CD4-positive, alpha-beta T cell treated with Interleukin-21 for 1 hour (primary cell): ENCODE data around the gene ARHGEF28.

Experiments
- DNase-seq: peaks from one replicate; pipeline ENCODE4 v3.0.0-alpha.2; 2020

ARHGEF28 gene

DNA sequence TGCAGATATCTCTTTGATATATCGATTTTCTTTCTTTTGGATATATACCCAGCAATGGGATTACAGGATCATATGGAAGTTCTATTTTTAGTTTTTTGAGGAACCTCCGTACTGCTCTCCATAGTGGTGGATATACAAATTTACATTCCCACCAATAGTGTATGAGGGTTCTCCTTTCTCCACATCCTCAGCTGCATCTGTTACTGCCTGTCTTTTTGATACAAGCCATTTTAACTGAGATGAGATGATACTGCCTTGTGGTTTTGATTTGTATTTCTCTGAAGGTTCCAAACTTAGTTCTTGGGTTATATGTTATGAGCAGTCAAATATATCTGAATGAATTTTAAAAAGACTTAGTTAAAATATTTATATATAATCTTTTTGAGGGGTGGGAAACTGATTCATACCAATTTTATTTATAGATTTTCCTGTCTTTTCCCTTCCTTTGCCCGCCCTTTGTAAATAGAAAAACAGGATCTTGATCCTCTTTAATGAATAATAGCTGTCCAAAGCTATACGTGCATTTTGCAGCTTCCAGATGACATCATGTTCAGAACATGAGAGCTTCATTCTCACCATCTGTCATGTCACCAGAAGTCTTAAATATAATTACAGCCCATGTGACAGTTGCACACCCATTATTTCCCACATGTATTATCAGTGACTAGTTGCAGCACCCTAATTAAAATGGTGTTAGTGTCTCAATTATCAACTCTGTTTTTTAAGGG, 6.2 kb upstream of the ARHGEF28 start:
- no peak for DNase-seq

DNA sequence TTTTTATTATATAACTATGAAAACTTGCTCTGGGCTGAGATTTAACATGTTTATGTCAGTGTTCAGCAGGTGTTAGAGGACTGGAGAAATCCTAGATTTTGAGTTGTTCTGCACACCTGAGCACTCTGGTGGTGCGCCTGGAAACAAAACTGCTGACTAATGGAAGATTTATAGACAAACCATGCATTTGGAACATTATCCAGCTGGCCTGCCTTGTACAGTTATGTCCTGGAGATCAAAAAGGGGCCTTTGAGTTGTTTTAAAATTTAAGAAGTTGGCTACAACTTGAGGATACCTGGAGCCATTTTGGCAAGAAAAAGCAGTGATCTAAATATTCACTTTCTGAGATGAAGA, 5.7 kb upstream of the ARHGEF28 start:
- DNase-seq, result no peak

DNA sequence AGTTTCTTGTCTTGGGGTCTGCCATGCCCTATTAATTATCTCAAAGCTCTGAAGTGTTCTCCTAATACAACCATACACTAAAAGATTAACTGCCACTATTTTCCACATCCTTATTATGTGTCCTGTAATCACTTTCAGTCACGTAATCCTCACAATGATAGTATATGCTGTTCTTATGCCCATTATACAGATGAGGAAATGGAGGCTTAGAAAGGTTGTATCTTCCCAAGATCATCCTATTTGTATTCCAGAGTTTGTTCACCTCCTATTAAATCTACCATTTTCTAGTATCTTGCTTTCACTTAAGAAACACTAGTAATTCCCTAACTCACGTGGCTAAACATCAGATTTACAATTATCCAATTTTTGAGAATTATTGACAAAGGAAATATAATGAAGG, 2.9 kb upstream of the ARHGEF28 start:
- DNase-seq, result no peak

DNA sequence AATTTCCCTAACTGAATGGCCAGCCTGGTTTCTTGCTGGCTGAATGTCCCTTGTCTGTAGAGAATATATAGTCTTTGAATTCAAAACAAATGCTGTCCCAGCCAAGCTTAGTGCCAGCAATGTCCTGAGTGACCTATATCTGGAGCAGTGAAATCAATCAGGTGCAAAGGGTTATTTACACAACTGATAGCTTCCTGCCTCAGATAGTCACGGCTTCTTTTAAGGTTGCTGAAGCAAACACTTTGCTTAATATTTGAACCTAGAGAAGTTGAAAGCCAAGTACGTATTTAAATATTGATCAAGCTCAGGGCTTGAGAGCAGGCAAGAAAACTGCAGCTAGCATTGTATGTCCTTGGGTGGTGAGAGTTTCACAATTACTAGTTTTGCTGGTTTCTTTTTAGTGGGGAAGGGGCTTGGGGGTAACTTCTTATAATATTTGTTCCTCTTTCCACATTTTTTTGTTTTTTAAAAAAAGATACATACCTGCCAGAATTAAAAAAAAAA, 2.0 kb upstream of the ARHGEF28 start:
- DNase-seq, result no peak

DNA sequence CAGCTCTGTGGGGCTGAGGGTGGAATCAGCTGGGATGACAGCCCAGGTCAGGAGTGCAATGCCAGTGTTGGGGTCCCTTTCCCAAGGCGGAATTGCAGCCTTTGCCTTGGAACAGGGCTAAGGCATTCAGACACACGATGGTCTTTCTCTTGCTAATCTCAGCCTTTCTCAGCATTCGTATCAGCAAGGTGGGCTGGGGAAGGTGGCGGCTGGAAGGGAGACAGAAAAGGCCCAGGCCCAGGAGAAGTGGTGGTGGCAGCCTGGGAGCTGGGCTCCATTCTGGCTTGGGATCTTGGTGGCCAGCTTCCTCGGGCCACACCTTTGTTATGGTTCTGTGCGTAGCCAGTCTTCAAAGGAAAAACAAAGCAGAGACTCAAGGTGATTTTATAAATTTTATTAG, 1.1 kb upstream of the ARHGEF28 start:
- DNase-seq, result no peak

DNA sequence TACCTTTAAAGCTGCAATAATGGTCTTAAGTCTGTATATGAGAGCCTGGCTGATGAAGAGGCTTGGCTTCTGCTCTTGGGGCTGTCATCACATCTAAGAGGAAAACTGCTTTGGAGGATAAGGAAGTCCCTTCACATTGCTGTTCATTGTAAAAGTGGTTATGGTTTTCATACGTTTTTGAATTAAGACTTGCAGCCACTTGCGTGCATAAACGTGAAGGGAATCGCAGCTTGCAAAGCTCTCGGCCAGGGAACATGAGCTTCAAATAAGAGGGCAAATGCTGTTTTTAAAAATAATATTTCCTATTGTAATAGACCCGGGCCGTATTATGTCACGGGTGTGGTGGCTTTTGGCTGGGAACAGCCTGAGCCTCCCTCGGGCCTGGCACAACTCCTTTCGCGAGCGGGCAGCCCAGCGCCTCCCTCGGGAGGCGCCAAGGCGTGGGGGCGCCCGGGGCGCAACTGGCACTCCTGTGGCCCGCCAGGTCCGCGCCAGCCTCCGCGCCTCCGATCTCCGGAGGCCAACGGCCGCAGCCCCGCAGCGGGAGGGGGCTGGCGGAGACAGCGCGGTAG, 538 bp upstream of the ARHGEF28 start:
- DNase-seq, result no peak

DNA sequence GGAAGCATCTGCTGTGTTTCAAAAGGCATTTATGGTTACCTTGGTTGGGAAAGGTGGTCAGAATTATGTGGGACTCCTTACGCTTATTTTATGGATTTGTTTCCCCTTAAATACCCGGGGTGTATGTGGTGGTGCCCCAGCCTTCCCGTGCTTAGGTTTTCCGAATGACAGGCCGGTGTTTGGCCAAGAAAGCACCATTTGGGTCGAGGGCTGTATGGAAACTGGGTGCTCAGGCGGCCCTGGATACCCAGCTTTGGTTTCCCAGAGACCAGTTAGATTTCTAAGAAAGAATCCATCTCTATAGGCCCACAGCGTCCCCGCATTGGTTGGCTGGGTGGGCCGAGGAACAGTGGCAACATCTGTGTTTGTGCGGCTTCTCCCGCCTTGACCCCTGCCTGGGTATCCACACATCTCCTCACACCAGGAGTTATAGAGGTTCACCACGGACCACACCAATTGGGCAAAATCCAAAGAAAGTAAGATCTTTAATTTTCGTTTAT, 868 bp downstream of the ARHGEF28 start:
- no peak for DNase-seq

DNA sequence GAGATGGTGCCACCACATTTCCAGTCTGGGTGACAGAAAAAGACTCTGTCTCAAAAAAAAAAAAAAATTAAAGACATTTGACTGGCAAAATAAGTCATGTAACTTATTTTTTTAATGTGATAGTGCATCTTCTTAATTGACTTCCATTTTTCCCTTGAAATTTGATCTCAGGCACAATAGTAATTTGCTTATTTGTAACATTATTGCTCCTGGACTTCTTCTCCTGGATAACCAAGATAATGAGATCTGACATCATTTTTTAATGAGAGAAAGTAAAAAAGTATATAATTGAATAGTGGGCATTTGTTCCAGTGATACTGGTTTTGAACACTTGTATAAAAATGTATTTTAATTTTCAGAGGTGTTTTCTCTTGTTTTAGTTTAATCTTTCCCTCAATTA, 3.5 kb downstream of the ARHGEF28 start:
- DNase-seq, result no peak

DNA sequence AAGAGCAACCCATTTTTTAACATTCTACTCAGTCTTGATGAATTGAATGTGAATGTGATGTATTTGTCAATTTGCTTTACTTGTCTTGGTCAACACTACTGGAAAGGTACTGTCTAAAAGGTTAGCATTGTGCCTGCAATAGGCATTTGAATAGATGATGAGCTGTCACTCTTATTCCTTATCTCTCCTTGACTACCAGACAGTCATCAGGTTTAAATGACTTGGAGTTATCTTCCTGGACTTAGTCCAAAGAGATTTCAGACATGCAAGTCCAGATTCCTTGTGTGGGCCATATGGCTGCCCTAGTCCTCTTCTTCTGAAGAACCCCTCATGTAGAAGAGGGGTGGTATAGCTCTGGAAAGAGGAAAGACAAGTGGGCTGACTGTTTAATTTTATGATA, 4.8 kb downstream of the ARHGEF28 start:
- DNase-seq, result no peak

DNA sequence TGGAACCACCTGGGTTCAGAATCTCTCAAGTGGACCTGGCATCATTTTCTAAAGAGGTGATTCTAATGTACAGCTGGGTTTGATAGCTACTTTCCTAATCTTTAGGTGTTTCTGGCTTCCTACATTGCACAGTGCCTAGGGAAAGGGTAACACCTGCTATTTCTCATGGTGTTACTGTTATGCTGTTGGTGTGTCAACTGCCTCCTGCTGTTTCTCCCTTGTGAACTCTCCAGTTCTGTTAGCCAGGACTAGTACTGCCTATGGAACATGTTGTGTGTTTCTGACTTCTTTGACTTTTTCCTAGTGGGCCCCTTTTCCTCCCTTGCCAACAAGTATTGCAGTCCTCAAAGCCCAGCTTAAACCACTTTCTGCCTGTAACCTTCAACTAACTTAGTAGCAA, 5.5 kb downstream of the ARHGEF28 start:
- DNase-seq, result no peak

DNA sequence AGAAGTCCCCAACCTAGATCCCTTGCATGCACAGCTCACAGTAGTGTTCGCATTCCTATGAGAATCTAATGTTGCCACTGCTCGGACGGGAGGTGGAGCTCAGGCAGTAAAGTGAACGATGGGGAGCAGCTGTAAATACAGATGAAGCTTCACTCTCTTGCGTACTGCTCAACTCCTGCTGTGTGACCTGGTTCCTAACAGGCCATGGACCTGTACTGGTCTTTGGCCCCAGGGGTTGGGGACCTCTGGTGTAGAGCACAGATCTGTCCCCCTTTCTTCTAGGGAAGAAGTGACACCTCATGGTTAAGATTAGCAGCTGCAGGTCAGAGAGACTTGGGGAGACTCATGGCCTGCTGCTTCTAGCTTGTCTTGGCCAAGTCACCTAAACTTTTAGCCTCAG, 7.1 kb downstream of the ARHGEF28 start:
- DNase-seq, result no peak

DNA sequence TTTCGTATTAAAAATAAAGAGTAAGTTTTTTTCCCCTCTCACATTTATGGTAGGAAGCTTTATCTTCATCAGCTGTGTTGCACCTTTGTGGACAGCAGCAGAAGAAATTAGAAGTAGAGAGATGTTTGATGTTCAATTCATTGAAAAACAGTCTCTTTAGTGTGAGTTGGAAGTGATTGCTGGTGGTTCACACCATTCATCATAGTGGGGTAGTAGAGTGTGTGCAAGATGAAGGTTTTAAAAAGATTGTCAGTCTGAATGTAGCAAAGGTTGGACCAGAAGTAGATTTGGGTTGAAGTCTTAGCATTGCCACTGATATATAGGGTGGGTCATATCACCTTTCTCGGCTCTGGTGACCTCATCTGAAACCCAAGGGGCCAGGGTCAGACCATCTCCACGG, 10.4 kb downstream of the ARHGEF28 start:
- DNase-seq, result no peak

DNA sequence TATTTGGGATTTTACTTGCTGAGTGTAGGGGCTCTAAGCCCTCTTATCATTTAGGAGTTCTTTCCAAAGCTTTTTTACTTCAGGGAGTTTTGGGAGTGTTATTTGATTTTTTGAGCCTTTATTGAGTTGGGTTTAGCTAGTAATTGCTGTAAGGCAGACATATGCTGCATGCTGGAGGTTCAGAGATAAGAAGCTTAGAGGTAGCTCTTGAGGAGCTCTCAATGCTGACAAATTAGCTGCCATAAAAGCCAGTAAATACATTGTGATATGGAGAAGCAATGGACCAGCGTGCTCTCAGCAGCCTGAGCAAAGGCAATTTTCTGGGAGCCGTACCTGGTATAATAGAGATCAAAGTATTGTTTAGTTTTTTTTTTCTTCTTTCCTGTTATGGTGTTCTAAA, 11.6 kb downstream of the ARHGEF28 start:
- DNase-seq, result no peak

DNA sequence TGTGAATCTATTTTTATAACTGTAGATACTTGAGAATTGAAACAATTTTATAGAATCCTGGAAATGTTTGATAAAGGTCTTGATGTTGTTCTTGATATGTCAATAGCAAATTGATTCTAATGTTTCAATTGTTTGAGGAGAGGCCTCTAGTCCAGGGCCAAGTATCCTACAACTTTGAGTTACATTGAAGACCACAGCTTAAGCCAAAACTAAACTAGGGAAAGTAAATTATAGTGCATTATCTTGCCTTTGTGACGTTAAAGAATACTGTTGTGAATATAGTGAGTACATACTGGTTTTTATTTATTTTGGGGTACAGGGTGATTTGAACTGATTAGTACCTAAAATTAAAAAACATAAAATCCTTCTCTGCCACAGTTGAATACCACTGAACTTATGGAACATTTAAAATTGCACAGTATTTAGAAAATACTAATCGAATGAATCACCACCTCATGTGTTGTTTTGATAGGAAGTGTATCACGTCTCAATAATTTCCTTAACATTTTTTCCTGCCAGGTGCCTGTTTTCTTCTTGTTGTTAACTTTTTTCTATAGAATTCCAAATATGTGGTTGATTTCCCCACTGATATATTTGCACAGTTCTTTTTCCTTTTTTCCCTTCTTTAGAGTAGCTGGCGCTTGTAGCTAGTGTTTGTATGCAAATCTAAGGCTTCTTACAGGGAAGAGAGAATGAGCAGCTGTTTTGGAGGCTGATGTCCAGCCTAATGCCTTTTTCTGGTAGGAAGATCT, 12.5 kb downstream of the ARHGEF28 start:
- no peak for DNase-seq

DNA sequence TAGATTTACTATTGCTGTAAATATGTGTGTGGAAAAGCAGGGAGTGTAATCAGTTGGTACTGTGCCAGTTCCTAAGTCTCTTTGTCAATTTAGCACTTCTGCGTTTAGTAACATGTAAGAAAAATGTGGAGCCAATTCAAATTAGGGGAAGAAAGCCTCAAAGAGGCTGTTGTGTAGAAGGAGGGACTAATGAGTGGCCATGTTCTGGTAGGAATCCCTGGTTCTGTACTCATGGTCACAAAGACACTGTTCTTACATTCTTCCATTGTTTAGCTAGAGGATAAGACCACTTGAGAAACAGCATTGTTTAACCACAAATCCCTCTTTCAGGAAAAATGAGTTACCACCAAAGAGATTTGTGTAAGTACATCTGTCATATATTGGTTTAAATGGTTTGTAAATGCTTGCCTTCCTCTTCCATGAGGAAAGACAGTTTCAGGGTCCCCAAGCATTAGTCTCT, 14.9 kb downstream of the ARHGEF28 start:
- DNase-seq, result no peak

DNA sequence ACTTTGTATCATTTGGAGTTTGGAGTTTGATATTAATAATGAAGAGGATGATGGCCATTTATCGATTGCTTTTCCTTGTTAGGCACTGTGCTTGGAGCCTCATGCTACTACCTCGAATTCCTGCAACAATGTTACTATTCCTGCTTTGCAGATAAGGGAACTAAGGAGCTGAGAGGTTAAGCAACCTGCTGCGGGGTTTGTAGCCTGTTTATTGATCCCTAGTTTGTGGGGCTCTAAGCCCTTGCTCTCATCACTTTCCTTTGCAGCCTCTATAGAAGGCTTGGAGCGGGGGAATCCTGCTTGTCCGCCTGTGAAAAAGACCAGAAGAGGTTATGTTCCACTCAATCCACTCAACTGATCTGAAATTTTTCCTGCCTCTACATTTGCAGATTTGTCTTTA, 15.8 kb downstream of the ARHGEF28 start:
- DNase-seq, result no peak

DNA sequence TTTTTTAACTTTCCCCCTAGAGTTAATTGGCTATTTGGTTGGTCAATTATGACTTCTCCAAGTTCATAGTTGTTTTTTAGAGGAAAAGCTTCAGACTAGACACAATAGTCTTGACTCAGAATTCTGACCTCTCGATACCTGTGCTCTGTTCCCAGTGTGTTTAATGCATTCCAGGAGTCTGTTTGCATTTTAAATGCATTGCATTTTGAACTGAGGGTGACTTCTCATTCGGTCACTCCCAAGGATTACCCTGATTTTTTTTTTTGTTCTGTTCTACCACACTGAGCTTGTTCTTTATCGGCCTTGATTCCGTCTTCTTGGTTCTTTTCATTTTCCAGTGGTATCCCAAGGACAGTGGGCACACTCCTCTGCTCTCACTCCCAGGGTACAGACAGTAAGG, 16.3 kb downstream of the ARHGEF28 start:
- DNase-seq, result no peak

DNA sequence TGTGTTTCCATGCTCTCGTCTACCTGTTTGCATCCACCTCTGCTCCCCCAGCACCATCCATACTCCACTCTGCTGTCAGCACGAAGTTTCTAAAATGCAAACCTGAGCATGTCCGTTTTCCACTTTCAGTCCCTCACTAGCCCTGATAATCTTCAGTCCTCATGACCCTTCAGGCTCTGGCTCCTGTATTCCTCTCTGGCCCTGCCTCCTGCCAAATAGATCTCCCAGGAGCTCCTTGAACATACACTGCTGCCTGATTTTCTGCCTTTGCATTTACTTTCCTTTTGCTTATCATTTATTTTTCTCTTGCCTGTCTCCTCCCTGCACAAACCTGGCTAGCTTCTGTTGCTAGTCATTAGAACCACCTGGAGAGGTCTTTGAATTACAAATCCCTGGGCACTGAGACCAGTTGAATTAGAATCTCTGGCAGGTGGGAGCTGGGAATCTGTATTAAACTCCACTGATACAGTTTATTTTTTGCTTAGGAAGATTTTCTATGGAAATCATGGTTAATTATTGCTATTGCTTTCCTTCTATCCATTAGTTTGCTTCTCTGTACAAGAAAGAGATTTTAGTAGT, 18.5 kb downstream of the ARHGEF28 start:
- no peak for DNase-seq

DNA sequence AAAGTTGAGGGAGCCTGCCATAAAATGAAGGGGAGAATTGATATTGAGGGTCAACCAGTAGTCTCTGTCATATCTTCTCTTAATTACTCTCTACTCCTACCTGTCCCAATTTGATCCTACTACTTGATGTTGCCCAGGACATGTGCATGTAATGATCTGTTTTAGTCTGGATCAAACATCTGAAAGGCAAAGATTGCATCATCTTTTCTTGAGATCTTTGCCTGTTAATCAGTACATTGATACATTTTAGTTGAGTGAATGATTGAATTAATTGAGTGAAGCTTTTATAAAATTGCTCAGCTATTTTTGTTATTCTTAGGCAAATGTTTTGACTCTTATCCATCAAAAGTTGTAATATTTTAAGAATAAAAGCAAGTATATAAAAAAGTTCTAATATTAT, 21.7 kb downstream of the ARHGEF28 start:
- DNase-seq, result no peak

DNA sequence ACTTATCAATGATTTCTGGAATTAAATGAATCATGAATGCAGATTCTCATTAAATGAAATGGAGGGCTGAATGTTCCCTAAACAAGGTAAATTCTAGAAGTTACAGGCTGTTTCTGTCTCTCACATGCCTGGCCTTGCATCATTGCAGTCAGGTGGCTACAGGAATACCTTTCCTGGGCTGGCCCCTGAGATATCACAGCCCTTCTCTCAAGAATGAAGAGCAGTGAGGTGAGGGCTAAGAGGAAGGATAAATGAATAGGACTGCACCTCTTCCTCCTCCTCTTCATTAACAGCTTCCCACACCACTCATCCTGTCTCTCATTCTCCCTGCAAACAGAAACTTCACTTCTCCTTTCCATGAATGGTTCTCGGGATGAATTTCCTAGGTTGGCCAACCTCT, 22.5 kb downstream of the ARHGEF28 start:
- DNase-seq, result no peak

DNA sequence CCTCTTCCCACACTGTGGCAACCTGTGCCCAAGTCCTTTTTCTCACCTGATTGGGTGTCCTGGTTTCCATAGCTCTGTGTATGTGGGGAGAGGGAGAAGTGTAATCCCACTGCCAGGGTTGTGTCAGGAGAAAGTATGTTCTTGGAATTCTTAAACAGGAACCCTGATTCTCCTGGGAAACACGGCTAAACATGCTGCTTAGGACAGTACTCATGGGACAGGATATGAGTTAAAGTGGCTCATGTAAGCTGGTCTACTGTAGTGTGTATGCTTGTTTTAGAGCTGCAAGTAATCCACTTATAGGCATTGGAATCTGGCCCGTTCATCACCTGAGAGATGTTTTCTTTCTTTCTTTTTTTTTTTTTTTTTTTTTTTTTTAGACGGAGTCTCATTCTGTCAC, 23.9 kb downstream of the ARHGEF28 start:
- DNase-seq, result no peak

DNA sequence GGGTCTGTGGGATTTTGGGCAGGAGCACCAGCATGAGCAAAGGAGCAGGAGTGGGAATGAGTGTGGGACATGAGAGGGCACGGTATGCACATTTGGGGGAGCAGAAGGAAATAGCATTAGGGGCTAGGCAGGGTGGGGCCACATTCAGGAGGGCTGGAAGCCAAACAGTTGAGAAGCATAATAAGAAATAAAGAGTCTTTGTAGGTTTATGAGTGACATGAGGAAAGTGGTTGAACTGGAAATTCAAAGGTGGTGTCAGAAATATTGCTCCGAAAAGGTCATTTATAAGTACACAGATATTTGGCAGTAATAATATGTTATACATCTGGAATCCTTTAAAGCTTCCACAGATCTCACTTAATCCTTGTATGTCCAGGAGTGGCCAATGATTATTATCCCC, 26.4 kb downstream of the ARHGEF28 start:
- no peak for DNase-seq

DNA sequence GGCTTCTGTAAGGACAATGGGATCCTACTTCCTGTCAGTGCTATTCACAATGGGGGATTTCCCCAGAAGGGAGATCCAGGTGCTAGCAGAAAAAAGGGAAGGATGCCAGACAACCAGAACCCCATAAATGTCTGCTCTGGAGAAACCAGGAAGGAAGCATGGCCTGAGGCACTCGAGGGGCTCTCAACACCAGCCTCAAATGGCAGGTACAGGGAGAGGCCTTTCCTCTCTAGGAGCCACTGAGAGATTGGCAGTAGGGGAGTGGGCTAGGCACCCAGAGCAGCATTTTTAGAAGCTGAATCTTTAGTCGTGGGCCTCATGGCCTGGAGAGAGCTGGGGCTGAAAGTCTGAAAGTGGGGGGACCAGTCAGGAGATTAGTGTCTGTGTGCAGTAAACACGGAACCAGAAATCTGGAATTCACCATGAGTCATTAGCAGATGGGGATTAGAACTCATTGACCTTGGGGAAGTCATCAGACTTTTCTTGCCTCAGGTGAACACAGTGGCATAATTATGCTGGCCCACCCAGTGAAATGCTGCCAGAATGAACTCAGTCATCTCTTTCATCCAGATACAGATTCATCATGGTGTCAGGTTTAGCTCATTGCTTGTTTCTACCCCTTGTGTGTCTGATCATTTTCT, 28.3 kb downstream of the ARHGEF28 start:
- DNase-seq, result no peak
